HepG2 (cell line): ENCODE measurements around the gene PRKG1. TPM values are rescaled to one million over a fixed set of nuclear protein-coding genes. Genes with fewer than 3 reads are reported as not detected.
"Not testable (repeated sequence)": the region's sequence is repeated elsewhere in the genome, so short reads cannot be mapped to it uniquely, and the experiment has no call there.

Source experiments
- ATAC-seq: fragments of 200-7000 bp; cut with Tn5 transposase; 3 replicates; pipeline ENCODE4 v1.9.1; 2020; ENCODE audit warnings: mild to moderate bottlenecking, moderate library complexity
- BruUV-seq: library from RNA; stranded (reverse); fragments of 400-500 nt; replicated peaks from 2 replicates; lab custom pipeline; 2021; lab: Mats Ljungman, UMichigan
- CTCF ChIA-PET: fragments of 300-600 bp; formaldehyde crosslinking; extraction: SDS; loops from one replicate; lab custom pipeline; 2021; ENCODE audit warnings: low total read pairs, inconsistent platforms, low intra/inter-chr PET ratio; lab: Yijun Ruan, JAX
- POLR2A ChIA-PET: fragments of 350-600 bp; sonication (Branson Sonifier 250); formaldehyde crosslinking; loops from one replicate; lab custom pipeline; 2020; ENCODE audit warnings: antibody characterized with exemption, inconsistent platforms; lab: Yijun Ruan, JAX
- DNase-seq: peaks from one replicate; pipeline ENCODE4 v3.0.0-alpha.2; 2015; ENCODE audit warnings: low spot score
- FAIRE-seq: peaks from 3 replicates; lab custom pipeline; 2011; peaks lifted over from hg19 to GRCh38; lab: Jason Lieb, UNC
- H2AFZ ChIP-seq: one replicate; pipeline ENCODE4 v1.6.1; 2011; ENCODE audit warnings: low read length, inconsistent platforms
- H3K27ac ChIP-seq: fragments of 300-600 bp; 3 replicates; pipeline ENCODE4 v1.8.0; 2011; ENCODE audit warnings: mixed run types, mild to moderate bottlenecking, mixed read lengths, low read length, inconsistent platforms; ENCODE audit not compliant: insufficient read depth; ENCODE audit errors: extremely low read length
- H3K27me3 ChIP-seq, 2 experiments: fragments of 200-600 bp in 1 of 2; 2 replicates in 1 of 2; 3 replicates in 1 of 2; pipeline versions ENCODE4 v1.6.0 to v1.8.0; 2011; ENCODE audit warnings: low read length in 2 of 2, mild to moderate bottlenecking in 2 of 2, moderate library complexity in 2 of 2, inconsistent platforms in 1 of 2; ENCODE audit not compliant: insufficient read depth in 2 of 2, control insufficient read depth in 1 of 2
- H3K36me3 ChIP-seq, 2 experiments: fragments of 200-600 bp in 1 of 2; replicated peaks in 1 of 2; 2 replicates in 1 of 2; 3 replicates in 1 of 2; pipeline versions ENCODE4 v1.5.1 to v1.8.0; 2011; ENCODE audit warnings: low read length in 2 of 2, inconsistent platforms in 1 of 2; ENCODE audit not compliant: insufficient read depth in 2 of 2, control insufficient read depth in 1 of 2
- H3K4me1 ChIP-seq: 2 replicates; pipeline ENCODE4 v1.5.1; 2012; ENCODE audit warnings: low read length, inconsistent platforms; ENCODE audit not compliant: insufficient read depth
- H3K4me2 ChIP-seq: 2 replicates; pipeline ENCODE4 v1.6.0; 2011; ENCODE audit warnings: low read depth, low read length, inconsistent platforms
- H3K4me3 ChIP-seq, 3 experiments: fragments of 200-600 bp in 1 of 3; sonication (generic), shearing (Covaris generic) in 1 of 3; replicated peaks in 1 of 3; 2 replicates each; pipeline ENCODE4 v1.5.1; 2011 to 2016; ENCODE audit warnings: low read length in 3 of 3, inconsistent platforms in 2 of 3, low read depth in 2 of 3, mild to moderate bottlenecking in 2 of 3, control low read depth in 1 of 3, mixed read lengths in 1 of 3; ENCODE audit not compliant: insufficient read depth in 1 of 3
- H3K79me2 ChIP-seq: one replicate; pipeline ENCODE4 v1.6.1; 2011; ENCODE audit warnings: low read length, inconsistent platforms; ENCODE audit not compliant: insufficient read depth
- H3K9ac ChIP-seq: 2 replicates; pipeline ENCODE4 v1.6.0; 2011; ENCODE audit warnings: mild to moderate bottlenecking, low read depth, low read length, inconsistent platforms; ENCODE audit not compliant: insufficient read depth
- H3K9me3 ChIP-seq: 2 replicates; pipeline ENCODE4 v1.5.1; 2012; ENCODE audit warnings: mild to moderate bottlenecking, low read length
- H4K20me1 ChIP-seq: 2 replicates; pipeline ENCODE4 v1.6.0; 2011; ENCODE audit warnings: inconsistent platforms, mild to moderate bottlenecking, low read length, moderate library complexity; ENCODE audit not compliant: insufficient read depth
- BCLAF1 ChIP-seq: fragments of 450-650 bp; IDR thresholded peaks from 2 replicates; pipeline ENCODE4 v1.6.1; 2017; ENCODE audit warnings: mild to moderate bottlenecking
- ETV5 ChIP-seq: IDR thresholded peaks from 2 replicates; pipeline ENCODE4 v1.6.1; 2018; ENCODE audit warnings: missing biosample characterization, missing genetic modification reagents, inconsistent platforms, borderline replicate concordance
- KLF6 ChIP-seq: IDR thresholded peaks from 2 replicates; pipeline ENCODE4 v1.8.0; 2016; ENCODE audit warnings: missing biosample characterization, missing genetic modification reagents
- RNF219 ChIP-seq: sonication (generic); formaldehyde crosslinking; IDR thresholded peaks from 2 replicates; pipeline ENCODE4 v1.5.0; 2020; ENCODE audit warnings: mild to moderate bottlenecking, missing genetic modification reagents
- WGBS: methylation state at CpG from one replicate; pipeline ENCODE4 v1.1.6; 2017; ENCODE audit warnings: low lambda C conversion rate; 5-methylcytosine and 5-hydroxymethylcytosine counted together
- in situ Hi-C: cut with HindIII; loops from 2 replicates; pipeline ENCODE4 v1.10.0; 2017; ENCODE audit warnings: low pct_unique_long_range_greater_than_20kb; ENCODE audit not compliant: extremely low pct_ligation_motif_present
- intact Hi-C: fragments of 100-400 bp; cut with micrococcal nuclease; formaldehyde crosslinking; loops from one replicate; pipeline ENCODE4 v1.10.0; 2022; ENCODE audit not compliant: unreplicated experiment
- polyA plus RNA-seq, 8 experiments: library from polyadenylated mRNA; depleted of rRNA in 3 of 8; stranded (reverse) in 7 of 8; unstranded in 1 of 8; fragments of >200 nt; fragmentation: Illumina TruSeq in 4 of 8; extraction: Trizol in 4 of 8; gene quantifications; 2 replicates each; pipeline versions ENCODE4 v1.2.1 to v1.2.3, GENCODE V29; 2011 to 2016; ENCODE audit warnings: low read depth in 4 of 8, missing spikeins in 1 of 8, mixed read lengths in 1 of 8; ENCODE audit not compliant: insufficient read depth in 1 of 8
- total RNA-seq, 5 experiments: library from RNA; depleted of rRNA; stranded (reverse); fragments of >200 nt; fragmentation: Illumina TruSeq; extraction: Trizol; gene quantifications; 2 replicates each; pipeline ENCODE4 v1.2.3, GENCODE V29; 2016; ENCODE audit warnings: low read depth in 1 of 5

Gene PRKG1
- total and polyA plus RNA-seq, 2 of the 13 experiments (the other 11 are each of a cell fraction or from before 2014, with no cell fraction given) = 0.01 TPM; not detected in 1

- TF ChIP-seq BCLAF1 = no peak
- TF ChIP-seq KLF6 = no peak
- no peak for TF ChIP-seq RNF219 (CRISPR knock-in tag)
- TF ChIP-seq ETV5 (CRISPR knock-in tag) = no peak
Measured at GRCh38 chr10:51273574-51273973, 199.3 kb downstream of the PRKG1 start (continued).

GRCh38 chr10:51276097-51276496 is 201.8 kb downstream of the PRKG1 start:
- intact Hi-C loops, POLR2A ChIA-PET, H4K20me1 ChIP-seq, CTCF ChIA-PET, FAIRE-seq, H3K79me2 ChIP-seq, H3K9ac ChIP-seq, BruUV-seq, H3K4me1 ChIP-seq, H3K9me3 ChIP-seq, H2AFZ ChIP-seq, H3K4me3 ChIP-seq, H3K4me2 ChIP-seq, H3K27me3 ChIP-seq, DNase-seq, H3K27ac ChIP-seq, ATAC-seq, H3K36me3 ChIP-seq, in situ Hi-C loops: not testable (repeated sequence)
- WGBS = 9% methylated on average over 6 of the region's 6 CpGs

- CTCF ChIA-PET, intact Hi-C loops: not testable (repeated sequence)
Measured at GRCh38 chr10:51281387-51281786, 207.1 kb downstream of the PRKG1 start.

More at GRCh38 chr10:51281387-51281786, 207.1 kb downstream of the PRKG1 start:
- H2AFZ ChIP-seq, H3K4me2 ChIP-seq, H3K27me3 ChIP-seq, H3K36me3 ChIP-seq, BruUV-seq, FAIRE-seq, H3K9ac ChIP-seq, H3K4me3 ChIP-seq, in situ Hi-C loops, ATAC-seq, H3K79me2 ChIP-seq, H3K4me1 ChIP-seq, H4K20me1 ChIP-seq, H3K27ac ChIP-seq, DNase-seq, POLR2A ChIA-PET, H3K9me3 ChIP-seq: not testable (repeated sequence)
- 0% methylated on average over 1 of the region's 5 CpGs for WGBS
